ENCODE results near the gene FSTL4.

FSTL4 gene

GRCh38 chr5:133370036-133370831, 242.1 kb downstream of the FSTL4 start:
- DNase-seq (ENCODE audit: low spot score) (peak; percentile 76), ATAC-seq (ENCODE audit: low read depth) (peak; percentile 93)
- Histone ChIP-seq H3K36me3 (ENCODE audit: low read depth) (no peaks in the 10 kb centered on the region), H3K4me3 (ENCODE audit: severe bottlenecking) (no peak overlapping the region), H3K9me3 (ENCODE audit: severe bottlenecking) (no peaks in the 10 kb centered on the region), H3K27ac (ENCODE audit: poor library complexity, severe bottlenecking) (no peak overlapping the region), H3K4me1 (ENCODE audit: insufficient read depth, poor library complexity, severe bottlenecking) (peaks cover 20% of the 10 kb centered on the region), H3K27me3 (ENCODE audit: insufficient read depth, poor library complexity, severe bottlenecking) (no peaks in the 10 kb centered on the region)
- TF ChIP-seq, protein P1, sequence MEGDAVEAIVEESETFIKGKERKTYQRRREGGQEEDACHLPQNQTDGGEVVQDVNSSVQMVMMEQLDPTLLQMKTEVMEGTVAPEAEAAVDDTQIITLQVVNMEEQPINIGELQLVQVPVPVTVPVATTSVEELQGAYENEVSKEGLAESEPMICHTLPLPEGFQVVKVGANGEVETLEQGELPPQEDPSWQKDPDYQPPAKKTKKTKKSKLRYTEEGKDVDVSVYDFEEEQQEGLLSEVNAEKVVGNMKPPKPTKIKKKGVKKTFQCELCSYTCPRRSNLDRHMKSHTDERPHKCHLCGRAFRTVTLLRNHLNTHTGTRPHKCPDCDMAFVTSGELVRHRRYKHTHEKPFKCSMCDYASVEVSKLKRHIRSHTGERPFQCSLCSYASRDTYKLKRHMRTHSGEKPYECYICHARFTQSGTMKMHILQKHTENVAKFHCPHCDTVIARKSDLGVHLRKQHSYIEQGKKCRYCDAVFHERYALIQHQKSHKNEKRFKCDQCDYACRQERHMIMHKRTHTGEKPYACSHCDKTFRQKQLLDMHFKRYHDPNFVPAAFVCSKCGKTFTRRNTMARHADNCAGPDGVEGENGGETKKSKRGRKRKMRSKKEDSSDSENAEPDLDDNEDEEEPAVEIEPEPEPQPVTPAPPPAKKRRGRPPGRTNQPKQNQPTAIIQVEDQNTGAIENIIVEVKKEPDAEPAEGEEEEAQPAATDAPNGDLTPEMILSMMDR (IDR thresholded peaks at IDR 0.05; ENCODE audit: poor library complexity, severe bottlenecking), result no peak

DNA sequence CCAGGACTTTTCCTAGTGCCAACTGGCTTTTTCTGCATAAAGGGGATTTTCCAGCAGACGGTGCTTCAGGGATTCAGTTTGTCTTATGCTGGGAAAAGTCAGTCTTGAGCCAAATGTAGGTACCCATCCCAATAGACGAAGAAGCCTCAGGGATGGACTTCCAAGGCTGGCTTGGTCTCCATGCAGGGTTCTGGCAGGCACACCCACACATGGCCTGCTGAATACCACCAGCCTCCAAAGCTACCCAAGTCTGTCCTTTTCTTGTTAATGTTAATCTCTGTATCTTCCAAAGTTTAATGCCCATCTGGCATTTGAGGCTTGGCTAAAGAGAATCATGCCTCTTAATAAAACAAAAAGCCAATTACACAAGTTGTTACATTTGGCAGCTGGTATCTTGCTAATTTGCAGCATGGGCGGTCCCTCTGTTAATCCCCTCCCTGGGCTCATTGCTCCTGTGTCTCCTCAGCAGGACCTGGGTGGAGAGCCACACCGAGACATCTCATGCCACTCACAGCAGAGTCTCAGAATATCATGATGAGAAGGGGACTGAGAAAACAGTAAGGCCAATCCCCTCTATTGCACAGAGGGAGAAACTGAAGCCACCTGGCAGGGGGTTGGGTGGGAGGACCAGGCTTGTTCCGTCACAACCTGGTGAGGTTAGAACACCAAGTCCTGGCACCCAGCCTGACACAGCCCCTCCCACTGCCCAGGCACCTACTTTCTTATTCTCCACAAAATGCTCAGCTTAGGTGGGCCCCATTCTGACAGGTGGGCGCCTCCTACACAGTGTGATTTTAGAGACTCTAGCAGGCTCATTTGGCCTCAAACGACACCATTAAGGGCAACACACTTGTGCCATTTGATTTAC, 243.2 kb downstream of the FSTL4 start:
- no peak for DNase-seq (ENCODE audit: low spot score)
- Histone ChIP-seq H3K9me3 (ENCODE audit: severe bottlenecking) (no peaks in the 10 kb centered on the region), H3K27me3 (ENCODE audit: insufficient read depth, poor library complexity, severe bottlenecking) (no peaks in the 10 kb centered on the region), H3K4me1 (ENCODE audit: insufficient read depth, poor library complexity, severe bottlenecking) (peaks cover 20% of the 10 kb centered on the region), H3K27ac (ENCODE audit: poor library complexity, severe bottlenecking) (no peak overlapping the region), H3K4me3 (ENCODE audit: severe bottlenecking) (no peak overlapping the region), H3K36me3 (ENCODE audit: low read depth) (no peaks in the 10 kb centered on the region)
- ATAC-seq (ENCODE audit: low read depth), result no peak
- TF ChIP-seq, protein P1 (IDR thresholded peaks at IDR 0.05; ENCODE audit: poor library complexity, severe bottlenecking), result no peak

GRCh38 chr5:133367984-133368383, 244.4 kb downstream of the FSTL4 start:
- TF ChIP-seq, protein P1 (IDR thresholded peaks at IDR 0.05; ENCODE audit: poor library complexity, severe bottlenecking), result no peak
- Histone ChIP-seq H3K36me3 (ENCODE audit: low read depth) (no peaks in the 10 kb centered on the region), H3K4me3 (ENCODE audit: severe bottlenecking) (no peak overlapping the region), H3K9me3 (ENCODE audit: severe bottlenecking) (no peaks in the 10 kb centered on the region), H3K27me3 (ENCODE audit: insufficient read depth, poor library complexity, severe bottlenecking) (no peaks in the 10 kb centered on the region), H3K4me1 (ENCODE audit: insufficient read depth, poor library complexity, severe bottlenecking) (peaks cover 18% of the 10 kb centered on the region), H3K27ac (ENCODE audit: poor library complexity, severe bottlenecking) (no peak overlapping the region)
- ATAC-seq (ENCODE audit: low read depth) (no peak), DNase-seq (ENCODE audit: low spot score) (no peak)

DNA sequence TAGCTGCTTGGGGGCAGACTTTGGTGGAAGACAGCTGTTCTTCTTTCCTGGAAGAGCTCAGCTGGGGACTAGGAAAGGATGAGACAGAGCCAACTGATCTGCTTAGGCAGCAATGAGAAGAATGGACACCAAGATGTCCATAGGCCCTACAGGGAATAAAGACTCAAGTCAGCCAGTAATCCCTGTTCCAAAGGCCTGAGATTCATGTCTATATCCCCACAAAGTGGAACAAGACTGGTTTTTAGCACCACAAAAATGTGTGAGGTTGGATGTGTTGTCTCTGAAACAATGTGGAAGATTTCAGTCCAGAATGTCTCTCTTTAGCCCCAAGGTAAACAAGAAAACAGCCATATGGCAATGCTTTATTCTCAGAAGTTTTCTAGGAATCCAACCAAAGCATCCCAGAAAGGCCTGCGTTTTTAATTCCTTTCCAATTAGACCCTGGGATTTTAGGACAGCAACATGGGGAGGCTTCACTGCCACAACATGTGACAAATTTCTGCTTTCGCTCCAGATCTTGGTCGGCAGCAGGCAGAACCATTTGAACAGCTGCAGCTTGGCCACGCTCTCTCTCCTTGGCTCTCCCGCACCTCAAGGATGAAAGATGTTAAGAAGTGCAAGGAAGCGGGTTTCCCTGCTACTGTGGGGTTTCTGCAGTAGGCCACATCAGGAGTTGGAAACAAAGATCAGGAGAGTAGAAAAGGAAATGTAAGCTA, 245.1 kb downstream of the FSTL4 start:
- TF ChIP-seq, protein P1 (IDR thresholded peaks at IDR 0.05; ENCODE audit: poor library complexity, severe bottlenecking), result no peak
- Histone ChIP-seq H3K4me1 (ENCODE audit: insufficient read depth, poor library complexity, severe bottlenecking) (peaks cover 15% of the 10 kb centered on the region), H3K27ac (ENCODE audit: poor library complexity, severe bottlenecking) (no peak overlapping the region), H3K9me3 (ENCODE audit: severe bottlenecking) (no peaks in the 10 kb centered on the region), H3K4me3 (ENCODE audit: severe bottlenecking) (no peak overlapping the region), H3K36me3 (ENCODE audit: low read depth) (no peaks in the 10 kb centered on the region), H3K27me3 (ENCODE audit: insufficient read depth, poor library complexity, severe bottlenecking) (no peaks in the 10 kb centered on the region)
- DNase-seq (ENCODE audit: low spot score) (no peak), ATAC-seq (ENCODE audit: low read depth) (no peak)

Measured in RWPE2 (cell line).